ENCODE data around the gene WDR75. TPM values are rescaled to one million over a fixed set of nuclear protein-coding genes. Genes with fewer than 3 reads are reported as not detected.

Gene WDR75
- total and polyA plus RNA-seq, 9 of the 15 experiments (the other 6 are each of a cell fraction or from before 2014, with no cell fraction given), result 50.9 to 111 (median 76.4) TPM

DNA sequence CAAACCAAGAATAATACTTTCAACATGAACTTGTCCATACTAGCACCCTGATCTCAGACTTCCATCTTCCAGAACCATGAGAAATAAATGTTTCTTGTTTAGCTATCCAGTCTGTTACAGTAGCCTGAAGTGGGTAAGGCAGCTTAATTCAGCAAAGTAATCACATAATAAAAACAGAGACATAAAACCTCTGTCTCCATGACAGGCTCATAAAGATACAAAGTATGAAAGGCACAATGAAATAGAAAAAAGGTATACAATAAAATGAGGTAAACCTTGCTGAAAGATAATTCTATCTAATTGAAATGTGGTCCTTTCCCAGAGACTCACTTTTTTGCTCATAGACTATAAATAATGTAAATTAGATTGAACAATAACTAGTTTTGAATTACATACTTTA lies 46.7 kb upstream of the WDR75 start (continued):
- TF ChIP-seq CLOCK (CRISPR knock-in tag; IDR thresholded peaks at IDR 0.05; ENCODE audit: borderline replicate concordance) (no peak), MCM7 (IDR thresholded peaks at IDR 0.05) (no peak)

DNA sequence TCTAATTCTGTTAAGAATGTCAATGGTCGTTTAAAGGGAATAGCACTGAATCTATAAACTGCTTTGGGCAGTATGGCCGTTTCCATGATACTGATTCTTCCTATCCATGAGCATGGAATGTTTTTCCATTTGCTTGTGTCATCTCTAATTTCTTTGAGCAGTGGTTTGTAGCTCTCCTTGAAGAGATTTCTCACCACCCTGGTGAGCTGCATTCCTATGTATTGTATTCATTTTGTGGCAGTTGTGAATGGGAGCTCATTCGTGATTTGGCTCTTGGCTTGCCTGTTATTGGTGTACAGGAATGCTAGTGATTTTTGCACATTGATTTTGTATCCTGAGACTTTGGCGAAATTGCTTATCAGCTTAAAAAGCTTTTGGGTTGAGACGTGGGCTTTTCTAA lies 38.3 kb upstream of the WDR75 start:
- Histone ChIP-seq H3K79me2 (ENCODE audit: control insufficient read depth, insufficient read depth, low read length) (no peaks in the 10 kb centered on the region), H4K20me1 (replicated peaks; ENCODE audit: control insufficient read depth, insufficient read depth, low read length) (no peaks in the 10 kb centered on the region), H3K27ac (ENCODE audit: extremely low read depth, low read depth, low read length) (no peak overlapping the region), H3K36me3 (ENCODE audit: control insufficient read depth, insufficient read depth, low read length) (no peaks in the 10 kb centered on the region), H3K4me2 (ENCODE audit: insufficient read depth, low read length) (no peak overlapping the region), H3K4me1 (replicated peaks in 1 of 2; ENCODE audit: control insufficient read depth in 2 of 2, insufficient read depth in 2 of 2, low read length in 2 of 2) (no peaks in the 10 kb centered on the region), H3K9me1 (ENCODE audit: control insufficient read depth, insufficient read depth, low read length) (no peaks in the 10 kb centered on the region), H3K27me3 (ENCODE audit: control insufficient read depth in 2 of 2, insufficient read depth in 2 of 2, low read length in 2 of 2) (no peaks in the 10 kb centered on the region), H3K9ac (ENCODE audit: insufficient read depth in 1 of 2, low read depth in 2 of 2, low read length in 2 of 2) (no peak overlapping the region), H2AFZ (ENCODE audit: low read depth, low read length) (no peak overlapping the region), H3K4me3 (no peak overlapping the region), H3K9me3 (replicated peaks; ENCODE audit: control insufficient read depth, insufficient read depth, low read depth, low read length) (no peaks in the 10 kb centered on the region)
- intact Hi-C loops (cut with micrococcal nuclease) (no loop called here), in situ Hi-C loops (cut with MboI) (loop anchor here (25.0 kb wide), 1 partner anchor 1891 kb away; no protein-coding TSS in a partner anchor)
- FAIRE-seq (no peak), ATAC-seq (no peak), DNase-seq (ENCODE audit: extremely low read depth in 1 of 4, low spot score in 3 of 4) (no peak)
- WGBS (ENCODE audit: insufficient coverage, low coverage, missing lambda C conversion rate), result 0% methylated on average over 5 of the region's 5 CpGs
- ChIA-PET POLR2A (no interaction called here), CTCF (ENCODE audit: low intra/inter-chr PET ratio) (no interaction called here)
- no TSS peak for BruUV-seq (replicated peaks)
- TF ChIP-seq ZNF197 (CRISPR knock-in tag; IDR thresholded peaks at IDR 0.05; ENCODE audit: low read depth) (no peak), ATF1 (CRISPR knock-in tag; IDR thresholded peaks at IDR 0.05) (no peak), ATF1 (tag; IDR thresholded peaks at IDR 0.05) (no peak), MLX (CRISPR knock-in tag; conservative IDR thresholded peaks at IDR 0.05) (no peak), BCOR (IDR thresholded peaks at IDR 0.05) (no peak), ELF4 (CRISPR knock-in tag; IDR thresholded peaks at IDR 0.05) (no peak), CBX3 (IDR thresholded peaks at IDR 0.05; ENCODE audit: borderline replicate concordance in 1 of 2, low read length in 2 of 2) (no peak), ZNF766 (CRISPR knock-in tag; conservative IDR thresholded peaks at IDR 0.05) (no peak), TFAP4 (CRISPR knock-in tag; IDR thresholded peaks at IDR 0.05; ENCODE audit: borderline replicate concordance) (no peak), EHMT2 (IDR thresholded peaks at IDR 0.05) (no peak), SRF (CRISPR knock-in tag; IDR thresholded peaks at IDR 0.05) (no peak)
- TF ChIP-seq, protein P1, sequence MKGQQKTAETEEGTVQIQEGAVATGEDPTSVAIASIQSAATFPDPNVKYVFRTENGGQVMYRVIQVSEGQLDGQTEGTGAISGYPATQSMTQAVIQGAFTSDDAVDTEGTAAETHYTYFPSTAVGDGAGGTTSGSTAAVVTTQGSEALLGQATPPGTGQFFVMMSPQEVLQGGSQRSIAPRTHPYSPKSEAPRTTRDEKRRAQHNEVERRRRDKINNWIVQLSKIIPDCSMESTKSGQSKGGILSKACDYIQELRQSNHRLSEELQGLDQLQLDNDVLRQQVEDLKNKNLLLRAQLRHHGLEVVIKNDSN (CRISPR knock-in tag; IDR thresholded peaks at IDR 0.05), result no peak
- TF ChIP-seq, protein P2, sequence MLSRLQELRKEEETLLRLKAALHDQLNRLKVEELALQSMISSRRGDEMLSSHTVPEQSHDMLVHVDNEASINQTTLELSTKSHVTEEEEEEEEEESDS (CRISPR knock-in tag; IDR thresholded peaks at IDR 0.05), result no peak
- TF ChIP-seq, protein P3, sequence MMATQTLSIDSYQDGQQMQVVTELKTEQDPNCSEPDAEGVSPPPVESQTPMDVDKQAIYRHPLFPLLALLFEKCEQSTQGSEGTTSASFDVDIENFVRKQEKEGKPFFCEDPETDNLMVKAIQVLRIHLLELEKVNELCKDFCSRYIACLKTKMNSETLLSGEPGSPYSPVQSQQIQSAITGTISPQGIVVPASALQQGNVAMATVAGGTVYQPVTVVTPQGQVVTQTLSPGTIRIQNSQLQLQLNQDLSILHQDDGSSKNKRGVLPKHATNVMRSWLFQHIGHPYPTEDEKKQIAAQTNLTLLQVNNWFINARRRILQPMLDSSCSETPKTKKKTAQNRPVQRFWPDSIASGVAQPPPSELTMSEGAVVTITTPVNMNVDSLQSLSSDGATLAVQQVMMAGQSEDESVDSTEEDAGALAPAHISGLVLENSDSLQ (IDR thresholded peaks at IDR 0.05), result no peak
